GM18867 (cell line): ENCODE measurements around the gene CABCOCO1.
"Not testable (repeated sequence)": the region's sequence is repeated elsewhere in the genome, so short reads cannot be mapped to it uniquely, and the experiment has no call there.

Source experiments
- ATAC-seq: cut with Tn5 transposase; IDR thresholded peaks from one replicate; pipeline ENCODE4 v1.9.1; 2021; ENCODE audit warnings: mild to moderate bottlenecking, moderate library complexity; ENCODE audit not compliant: unreplicated experiment

Gene CABCOCO1

GRCh38 chr10:61642150-61642571 is 20.6 kb upstream of the CABCOCO1 start:
- ATAC-seq: no peak

- no peak for ATAC-seq
Measured at GRCh38 chr10:61642676-61643075, 20.1 kb upstream of the CABCOCO1 start.

GRCh38 chr10:61643316-61643751 is 19.4 kb upstream of the CABCOCO1 start:
- no peak for ATAC-seq

GRCh38 chr10:61653699-61654098 is 9.0 kb upstream of the CABCOCO1 start:
- no peak for ATAC-seq

GRCh38 chr10:61655335-61655851 is 7.3 kb upstream of the CABCOCO1 start:
- ATAC-seq: no peak

GRCh38 chr10:61663466-61663865 is 737 bp downstream of the CABCOCO1 start:
- no peak for ATAC-seq

GRCh38 chr10:61664985-61665384 is 2.3 kb downstream of the CABCOCO1 start:
- ATAC-seq: no peak

- no peak for ATAC-seq
Measured at GRCh38 chr10:61669161-61669725, 6.5 kb downstream of the CABCOCO1 start.

GRCh38 chr10:61669849-61670248 is 7.1 kb downstream of the CABCOCO1 start:
- ATAC-seq: no peak

- ATAC-seq: no peak
Measured at GRCh38 chr10:61673360-61673759, 10.6 kb downstream of the CABCOCO1 start.

GRCh38 chr10:61682323-61682722 is 19.6 kb downstream of the CABCOCO1 start:
- no peak for ATAC-seq

GRCh38 chr10:61683319-61683718 is 20.6 kb downstream of the CABCOCO1 start:
- no peak for ATAC-seq

GRCh38 chr10:61684894-61685507 is 22.3 kb downstream of the CABCOCO1 start:
- ATAC-seq: no peak

GRCh38 chr10:61688551-61689308 is 26.0 kb downstream of the CABCOCO1 start:
- no peak for ATAC-seq

- ATAC-seq: not testable (repeated sequence)
Measured at GRCh38 chr10:61691667-61692066, 28.9 kb downstream of the CABCOCO1 start.

- no peak for ATAC-seq
Measured at GRCh38 chr10:61692447-61693010, 29.8 kb downstream of the CABCOCO1 start.

- ATAC-seq: no peak
Measured at GRCh38 chr10:61698968-61699655, 36.4 kb downstream of the CABCOCO1 start.

- ATAC-seq: no peak
Measured at GRCh38 chr10:61701055-61701705, 38.5 kb downstream of the CABCOCO1 start.

- ATAC-seq: no peak
Measured at GRCh38 chr10:61701706-61702105, 39.0 kb downstream of the CABCOCO1 start.

- ATAC-seq: no peak
Measured at GRCh38 chr10:61702584-61702983, 39.9 kb downstream of the CABCOCO1 start.
